ENCODE results near the gene IGFN1. TPM values are rescaled to one million over a fixed set of nuclear protein-coding genes. Genes with fewer than 3 reads are reported as not detected.

The IGFN1 gene
- total RNA-seq, 1 donor from 2014 or later: 0.81 TPM

DNA sequence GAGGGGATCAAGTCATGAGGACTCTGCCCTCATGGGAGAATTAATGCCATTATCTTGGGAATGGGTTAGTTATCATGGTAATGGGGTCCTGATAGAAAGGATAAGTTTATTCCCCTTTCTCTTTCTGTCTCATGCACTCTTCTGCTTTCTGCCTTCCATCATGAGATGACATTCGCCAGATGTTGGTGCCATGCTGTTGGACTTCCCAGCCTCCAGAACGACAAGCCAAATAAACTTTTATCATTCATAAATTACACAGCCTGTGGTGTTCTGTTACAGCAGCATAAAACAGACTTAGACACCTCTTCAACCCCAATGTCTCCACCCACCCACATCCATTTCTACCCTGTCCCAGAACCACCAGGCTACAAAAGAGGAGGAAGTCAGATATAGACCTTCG lies 11.9 kb upstream of the IGFN1 start:
- DNase-seq (no peak), ATAC-seq (no peak)
- intact Hi-C loops (cut with DNase I): no loop called here
- no peaks in the 10 kb centered on the region for H3K27me3 ChIP-seq
- TF ChIP-seq, protein P1, sequence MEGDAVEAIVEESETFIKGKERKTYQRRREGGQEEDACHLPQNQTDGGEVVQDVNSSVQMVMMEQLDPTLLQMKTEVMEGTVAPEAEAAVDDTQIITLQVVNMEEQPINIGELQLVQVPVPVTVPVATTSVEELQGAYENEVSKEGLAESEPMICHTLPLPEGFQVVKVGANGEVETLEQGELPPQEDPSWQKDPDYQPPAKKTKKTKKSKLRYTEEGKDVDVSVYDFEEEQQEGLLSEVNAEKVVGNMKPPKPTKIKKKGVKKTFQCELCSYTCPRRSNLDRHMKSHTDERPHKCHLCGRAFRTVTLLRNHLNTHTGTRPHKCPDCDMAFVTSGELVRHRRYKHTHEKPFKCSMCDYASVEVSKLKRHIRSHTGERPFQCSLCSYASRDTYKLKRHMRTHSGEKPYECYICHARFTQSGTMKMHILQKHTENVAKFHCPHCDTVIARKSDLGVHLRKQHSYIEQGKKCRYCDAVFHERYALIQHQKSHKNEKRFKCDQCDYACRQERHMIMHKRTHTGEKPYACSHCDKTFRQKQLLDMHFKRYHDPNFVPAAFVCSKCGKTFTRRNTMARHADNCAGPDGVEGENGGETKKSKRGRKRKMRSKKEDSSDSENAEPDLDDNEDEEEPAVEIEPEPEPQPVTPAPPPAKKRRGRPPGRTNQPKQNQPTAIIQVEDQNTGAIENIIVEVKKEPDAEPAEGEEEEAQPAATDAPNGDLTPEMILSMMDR (IDR thresholded peaks at IDR 0.05): no peak
- H3K4me3 ChIP-seq: no peak overlapping the region
- no peaks in the 10 kb centered on the region for H3K4me1 ChIP-seq
- no peaks in the 10 kb centered on the region for H3K9me3 ChIP-seq
- no peak overlapping the region for H3K27ac ChIP-seq
- no peaks in the 10 kb centered on the region for H3K36me3 ChIP-seq

DNA sequence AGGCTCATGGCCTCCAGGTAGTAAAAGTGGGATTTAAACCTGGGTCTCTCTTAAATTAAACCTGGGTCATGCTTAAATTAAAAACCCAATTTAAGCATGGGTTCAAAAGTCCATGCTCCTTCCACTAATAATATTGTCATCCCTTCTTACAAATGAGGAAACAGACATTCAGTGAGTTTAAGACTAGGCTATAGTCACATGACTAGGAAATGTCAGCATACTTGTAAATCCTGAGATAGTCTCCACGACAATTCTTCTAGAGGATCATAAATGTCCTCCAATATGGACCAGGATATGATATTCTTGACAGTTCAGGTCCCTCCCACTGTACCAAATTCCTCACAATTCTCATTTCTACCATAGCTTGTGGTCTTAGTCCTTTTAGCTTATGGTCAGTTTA lies 10.5 kb upstream of the IGFN1 start:
- DNase-seq: no peak
- TF ChIP-seq, protein P1 (IDR thresholded peaks at IDR 0.05): no peak
- H3K27me3 ChIP-seq: no peaks in the 10 kb centered on the region
- no peak overlapping the region for H3K27ac ChIP-seq
- ATAC-seq: no peak
- H3K4me1 ChIP-seq: peaks cover 5% of the 10 kb centered on the region
- H3K36me3 ChIP-seq: no peaks in the 10 kb centered on the region
- H3K9me3 ChIP-seq: no peaks in the 10 kb centered on the region
- no peak overlapping the region for H3K4me3 ChIP-seq
- intact Hi-C loops (cut with DNase I): no loop called here

DNA sequence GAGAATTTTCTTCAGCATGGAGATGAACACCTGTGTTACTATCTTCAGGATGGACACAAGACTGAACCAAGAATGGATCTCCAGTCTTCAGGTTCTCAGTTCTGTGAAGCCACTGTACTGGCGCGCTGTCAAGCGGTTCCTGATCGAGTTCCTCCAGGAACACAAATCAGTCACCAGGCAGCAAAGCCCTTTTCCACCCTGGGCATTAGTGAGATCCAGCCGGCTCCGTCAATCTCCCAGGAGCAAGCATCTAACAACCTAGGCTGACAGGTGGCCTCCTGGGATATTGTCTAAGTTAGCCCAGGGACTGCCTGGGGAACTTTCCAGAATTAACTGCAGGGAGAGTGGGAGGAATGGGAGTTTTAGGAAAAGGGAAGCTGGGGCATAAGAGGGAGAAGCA lies 9.7 kb upstream of the IGFN1 start:
- TF ChIP-seq, protein P1 (IDR thresholded peaks at IDR 0.05): no peak
- Histone ChIP-seq H3K27me3 (no peaks in the 10 kb centered on the region), H3K4me1 (peaks cover 5% of the 10 kb centered on the region), H3K27ac (no peak overlapping the region), H3K9me3 (no peaks in the 10 kb centered on the region), H3K4me3 (no peak overlapping the region), H3K36me3 (no peaks in the 10 kb centered on the region)
- intact Hi-C loops (cut with DNase I): no loop called here
- ATAC-seq (no peak), DNase-seq (peak; percentile 32)

DNA sequence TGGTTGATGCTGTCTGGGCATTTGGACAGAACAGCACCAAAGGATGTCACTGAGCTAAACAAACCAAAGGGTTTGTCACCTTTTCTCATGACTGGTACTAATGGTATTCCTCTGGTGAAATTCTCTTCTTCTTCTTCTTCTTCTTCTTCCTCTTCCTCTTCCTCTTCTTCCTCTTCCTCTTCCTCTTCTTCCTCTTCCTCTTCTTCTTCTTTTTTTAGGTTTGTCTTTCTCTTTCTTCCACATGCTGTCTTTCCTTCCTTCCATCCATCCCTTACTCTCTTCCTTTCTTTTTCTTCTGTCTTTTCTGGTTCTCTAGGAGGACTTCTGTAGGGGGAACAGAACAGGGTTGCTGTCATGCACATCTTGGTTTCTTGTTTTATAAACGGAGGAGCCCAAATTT lies 9.3 kb upstream of the IGFN1 start:
- peaks cover 5% of the 10 kb centered on the region for H3K4me1 ChIP-seq
- TF ChIP-seq, protein P1 (IDR thresholded peaks at IDR 0.05): no peak
- H3K27ac ChIP-seq: no peak overlapping the region
- H3K9me3 ChIP-seq: no peaks in the 10 kb centered on the region
- DNase-seq: no peak
- intact Hi-C loops (cut with DNase I): no loop called here
- ATAC-seq: no peak
- no peaks in the 10 kb centered on the region for H3K27me3 ChIP-seq
- H3K4me3 ChIP-seq: no peak overlapping the region
- H3K36me3 ChIP-seq: no peaks in the 10 kb centered on the region

DNA sequence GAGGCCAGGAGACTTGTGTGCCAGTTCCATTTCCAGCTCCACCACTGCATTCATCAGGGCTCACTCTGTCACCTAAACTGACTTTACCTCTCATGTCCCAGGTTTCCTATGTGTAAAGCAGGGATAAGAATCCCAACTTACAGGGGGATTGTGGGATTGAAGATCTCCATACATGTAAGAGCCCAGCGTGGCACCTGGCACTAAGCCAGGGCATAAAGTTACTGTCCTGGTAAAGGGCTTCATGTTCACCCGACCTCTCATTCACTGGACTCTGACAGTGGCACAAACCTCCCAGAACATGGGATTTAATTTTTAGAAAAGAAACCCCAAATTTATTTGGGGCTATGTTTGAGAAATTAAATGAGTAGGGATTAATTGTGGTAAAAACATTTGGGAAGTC lies 8.9 kb upstream of the IGFN1 start:
- Histone ChIP-seq H3K9me3 (no peaks in the 10 kb centered on the region), H3K27ac (no peak overlapping the region), H3K27me3 (no peaks in the 10 kb centered on the region), H3K4me1 (peaks cover 5% of the 10 kb centered on the region), H3K36me3 (no peaks in the 10 kb centered on the region), H3K4me3 (no peak overlapping the region)
- no peak for ATAC-seq
- DNase-seq: peak; percentile 3
- TF ChIP-seq, protein P1 (IDR thresholded peaks at IDR 0.05): no peak
- intact Hi-C loops (cut with DNase I): loop anchor here (2.0 kb wide), 1 partner anchor 29 kb away; no protein-coding TSS in a partner anchor

DNA sequence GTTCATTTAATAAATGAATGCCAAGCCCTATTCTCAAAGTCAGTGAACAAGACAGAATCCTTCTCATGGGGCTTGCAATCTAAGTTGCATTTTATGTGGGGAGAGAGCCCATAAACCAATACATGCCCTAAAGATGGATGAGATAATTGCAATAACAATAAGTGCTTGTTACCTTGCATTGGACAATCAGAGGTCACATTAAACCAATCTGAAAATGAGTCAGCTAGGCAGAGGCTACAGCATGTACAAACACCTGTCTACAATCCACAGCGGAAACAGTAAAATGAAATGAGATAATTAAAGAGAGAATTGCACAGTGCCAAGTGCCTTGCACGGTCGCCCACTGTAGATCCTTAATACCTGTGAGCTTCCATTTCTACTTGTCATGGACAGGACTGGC lies 7.4 kb upstream of the IGFN1 start:
- ATAC-seq (no peak), DNase-seq (peak; percentile 22)
- no peaks in the 10 kb centered on the region for H3K9me3 ChIP-seq
- intact Hi-C loops (cut with DNase I): loop anchor here (2.0 kb wide), 1 partner anchor 30 kb away; no protein-coding TSS in a partner anchor
- TF ChIP-seq, protein P1 (IDR thresholded peaks at IDR 0.05): no peak
- H3K4me3 ChIP-seq: no peak overlapping the region
- H3K27ac ChIP-seq: no peak overlapping the region
- H3K36me3 ChIP-seq: no peaks in the 10 kb centered on the region
- H3K4me1 ChIP-seq: peaks cover 5% of the 10 kb centered on the region
- H3K27me3 ChIP-seq: no peaks in the 10 kb centered on the region

Measured in upper lobe of right lung (tissue), 1 donor.